GM21367 (cell line): ENCODE data around the gene ZMYND15.

Source experiments
- ATAC-seq: cut with Tn5 transposase; IDR thresholded peaks from one replicate; pipeline ENCODE4 v1.9.1; 2021; ENCODE audit not compliant: unreplicated experiment

Gene ZMYND15

DNA sequence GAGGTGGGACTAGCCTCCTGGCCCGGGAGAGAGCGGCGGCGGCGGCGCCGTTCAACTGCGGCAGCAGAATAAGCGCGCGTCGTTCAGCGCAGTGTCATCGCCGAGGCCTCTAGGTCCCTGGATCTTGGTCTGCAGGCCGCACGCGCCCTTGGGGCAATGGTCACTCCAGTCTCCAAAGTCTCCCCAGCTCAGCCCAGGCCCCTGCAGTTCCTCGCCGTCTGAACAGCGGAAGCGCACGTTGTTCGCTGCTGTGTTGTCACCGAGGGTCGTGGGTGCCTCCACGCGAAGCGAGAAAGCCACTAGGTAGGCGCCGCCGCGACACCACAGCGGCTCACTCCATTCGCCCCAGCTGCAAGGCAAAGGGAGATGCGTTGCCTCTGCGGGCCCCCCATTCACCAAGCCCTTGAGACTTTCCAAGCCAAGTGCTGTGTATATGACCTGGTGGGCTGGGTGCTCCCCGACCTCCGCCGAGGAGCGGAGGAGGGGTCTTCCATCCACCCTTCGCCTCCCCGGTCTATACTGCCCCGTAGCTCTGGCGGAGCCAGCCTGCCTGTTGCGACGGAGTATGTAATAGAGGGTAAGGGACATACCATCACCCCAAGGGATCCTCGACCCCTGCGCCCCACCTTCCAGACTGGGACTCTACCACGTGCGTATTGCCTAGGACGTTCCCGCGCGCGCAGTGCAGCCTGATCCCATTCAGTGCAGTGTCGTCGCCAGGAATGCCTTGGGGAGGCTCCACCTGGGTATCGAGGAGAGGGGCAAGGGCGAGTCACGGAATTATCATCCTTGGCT, 45.9 kb downstream of the ZMYND15 start:
- ATAC-seq: no peak

GRCh38 chr17:4786106-4786511, 46.5 kb downstream of the ZMYND15 start, which contains the start of gene VMO1:
VMO1 (minus strand) TSS chr17:4786364; CDS start chr17:4786352, 12 bp downstream.
- no peak for ATAC-seq

GRCh38 chr17:4786516-4786915, 46.9 kb downstream of the ZMYND15 start:
- no peak for ATAC-seq

DNA sequence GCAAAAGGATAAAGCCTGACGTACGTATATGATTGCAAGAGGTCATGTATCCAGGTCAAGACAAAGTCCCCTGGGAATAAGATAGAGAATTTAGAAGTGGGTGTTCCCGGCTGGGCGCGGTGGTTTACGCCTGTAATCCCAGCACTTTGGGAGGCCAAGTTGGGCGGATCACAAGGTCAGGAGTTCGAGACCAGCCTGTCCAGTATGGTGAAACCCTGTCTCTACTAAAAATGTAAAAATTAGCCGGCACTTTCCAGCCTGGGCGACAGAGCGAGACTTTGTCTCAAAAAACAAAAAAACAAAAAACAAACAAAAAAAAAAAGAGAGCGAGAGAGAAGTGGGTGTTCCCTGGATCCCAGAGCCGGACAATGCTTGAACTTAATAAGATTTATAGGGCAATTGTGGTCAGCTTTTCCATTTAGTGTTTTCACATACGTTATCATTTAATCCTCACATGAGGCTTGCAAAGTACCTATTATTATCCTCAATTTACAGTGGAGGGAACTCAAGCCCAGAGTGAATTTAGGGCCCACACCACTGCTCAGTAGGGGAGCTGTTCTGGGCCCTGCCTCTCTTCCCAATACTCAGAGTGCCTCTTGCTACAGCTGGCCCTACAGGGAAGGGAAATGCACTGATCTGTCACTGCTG, 48.6 kb downstream of the ZMYND15 start:
- no peak for ATAC-seq

GRCh38 chr17:4788807-4789700, 49.4 kb downstream of the ZMYND15 start, which contains the start of gene GLTPD2:
GLTPD2 (plus strand) TSS chr17:4788964; CDS start chr17:4789012, 48 bp downstream.
- peak; percentile 18 for ATAC-seq

DNA sequence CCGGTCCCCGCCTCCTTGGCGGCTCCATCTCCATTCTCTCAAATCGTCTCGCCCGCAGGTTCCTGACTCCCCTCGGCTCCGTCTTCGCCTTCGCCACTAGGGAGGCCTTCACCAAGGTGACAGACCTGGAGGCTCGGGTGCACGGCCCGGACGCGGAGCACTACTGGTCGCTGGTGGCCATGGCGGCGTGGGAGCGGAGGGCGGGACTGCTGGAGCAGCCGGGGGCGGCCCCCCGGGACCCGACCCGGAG, 50.0 kb downstream of the ZMYND15 start:
- no peak for ATAC-seq

GRCh38 chr17:4789951-4790704, 50.5 kb downstream of the ZMYND15 start:
- ATAC-seq: peak; percentile 77

- ATAC-seq: no peak
These were observed 51.1 kb downstream of the ZMYND15 start for GRCh38 chr17:4790705-4791088.

GRCh38 chr17:4795168-4795567, 55.5 kb downstream of the ZMYND15 start:
- no peak for ATAC-seq
